ENCODE data around the gene GLRX3. TPM values are rescaled to one million over a fixed set of nuclear protein-coding genes. Genes with fewer than 3 reads are reported as not detected.

Gene GLRX3
- total and polyA plus RNA-seq, 10 of the 15 experiments (the other 5 are each of a cell fraction or from before 2014, with no cell fraction given), result 94.7 to 209 (median 131) TPM

DNA sequence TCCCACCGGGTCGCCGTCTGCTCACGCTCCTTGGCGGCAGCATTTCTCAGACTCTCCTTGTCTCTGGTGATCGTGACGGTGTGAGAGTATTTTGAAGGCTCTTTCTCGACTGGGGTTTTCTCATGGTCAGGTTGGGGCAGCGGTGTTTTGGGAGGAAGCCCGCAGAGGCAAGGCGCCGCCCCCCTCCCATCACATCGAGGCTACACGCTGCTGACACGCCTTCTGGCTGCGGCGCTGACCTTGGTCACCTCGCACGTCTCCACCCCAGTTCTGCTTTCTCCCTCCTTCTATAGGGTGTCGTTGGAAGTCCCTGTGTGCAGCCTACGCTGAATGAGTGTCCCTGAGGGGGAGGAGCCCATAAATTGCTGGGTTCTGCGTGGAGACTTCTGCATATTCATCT is 55.2 kb downstream of the GLRX3 start:
- Histone ChIP-seq H3K36me3 (ENCODE audit: control insufficient read depth in 2 of 2, insufficient read depth in 2 of 2, low read length in 1 of 2) (no peaks in the 10 kb centered on the region; a peak in 1 of 4 replicates), H3K4me2 (ENCODE audit: control insufficient read depth, insufficient read depth) (no peak overlapping the region), H3K4me3 (no peak overlapping the region), H3K4me1 (ENCODE audit: control insufficient read depth, insufficient read depth, low read length) (no peaks in the 10 kb centered on the region), H3K27ac (ENCODE audit: control insufficient read depth, insufficient read depth) (no peak overlapping the region), H3K9me3 (replicated peaks; ENCODE audit: control insufficient read depth, insufficient read depth, low read length) (no peaks in the 10 kb centered on the region), H3K79me2 (ENCODE audit: control insufficient read depth, insufficient read depth, low read length) (no peaks in the 10 kb centered on the region), H3K9ac (ENCODE audit: control insufficient read depth, insufficient read depth, low read length) (no peak overlapping the region), H4K20me1 (ENCODE audit: control insufficient read depth, insufficient read depth) (no peaks in the 10 kb centered on the region), H2AFZ (ENCODE audit: control insufficient read depth, low read depth, low read length) (no peak overlapping the region), H3K27me3 (replicated peaks in 1 of 2; ENCODE audit: control insufficient read depth in 2 of 2, insufficient read depth in 2 of 2, low read length in 1 of 2) (no peaks in the 10 kb centered on the region)
- ChIA-PET SMC1A (ENCODE audit: uncharacterized antibody, unreplicated experiment) (no interaction called here), CTCF (interaction anchor here (0.6 to 1.3 kb wide), 3 partner anchors 9 to 1683 kb away, joined by 3 to 5 read pairs (median 4); no protein-coding TSS in a partner anchor), POLR2A (no interaction called here), RAD21 (ENCODE audit: unreplicated experiment) (no interaction called here)
- in situ Hi-C loops (cut with MboI) (no loop called here), intact Hi-C loops (cut with micrococcal nuclease; ENCODE audit: unreplicated experiment) (loop anchor here (2.0 kb wide), 1 partner anchor 1683 kb away; no protein-coding TSS in a partner anchor)
- FAIRE-seq (no peak), ATAC-seq (no peak), DNase-seq (ENCODE audit: low read depth, low spot score) (no peak)
- TF ChIP-seq, protein P1, sequence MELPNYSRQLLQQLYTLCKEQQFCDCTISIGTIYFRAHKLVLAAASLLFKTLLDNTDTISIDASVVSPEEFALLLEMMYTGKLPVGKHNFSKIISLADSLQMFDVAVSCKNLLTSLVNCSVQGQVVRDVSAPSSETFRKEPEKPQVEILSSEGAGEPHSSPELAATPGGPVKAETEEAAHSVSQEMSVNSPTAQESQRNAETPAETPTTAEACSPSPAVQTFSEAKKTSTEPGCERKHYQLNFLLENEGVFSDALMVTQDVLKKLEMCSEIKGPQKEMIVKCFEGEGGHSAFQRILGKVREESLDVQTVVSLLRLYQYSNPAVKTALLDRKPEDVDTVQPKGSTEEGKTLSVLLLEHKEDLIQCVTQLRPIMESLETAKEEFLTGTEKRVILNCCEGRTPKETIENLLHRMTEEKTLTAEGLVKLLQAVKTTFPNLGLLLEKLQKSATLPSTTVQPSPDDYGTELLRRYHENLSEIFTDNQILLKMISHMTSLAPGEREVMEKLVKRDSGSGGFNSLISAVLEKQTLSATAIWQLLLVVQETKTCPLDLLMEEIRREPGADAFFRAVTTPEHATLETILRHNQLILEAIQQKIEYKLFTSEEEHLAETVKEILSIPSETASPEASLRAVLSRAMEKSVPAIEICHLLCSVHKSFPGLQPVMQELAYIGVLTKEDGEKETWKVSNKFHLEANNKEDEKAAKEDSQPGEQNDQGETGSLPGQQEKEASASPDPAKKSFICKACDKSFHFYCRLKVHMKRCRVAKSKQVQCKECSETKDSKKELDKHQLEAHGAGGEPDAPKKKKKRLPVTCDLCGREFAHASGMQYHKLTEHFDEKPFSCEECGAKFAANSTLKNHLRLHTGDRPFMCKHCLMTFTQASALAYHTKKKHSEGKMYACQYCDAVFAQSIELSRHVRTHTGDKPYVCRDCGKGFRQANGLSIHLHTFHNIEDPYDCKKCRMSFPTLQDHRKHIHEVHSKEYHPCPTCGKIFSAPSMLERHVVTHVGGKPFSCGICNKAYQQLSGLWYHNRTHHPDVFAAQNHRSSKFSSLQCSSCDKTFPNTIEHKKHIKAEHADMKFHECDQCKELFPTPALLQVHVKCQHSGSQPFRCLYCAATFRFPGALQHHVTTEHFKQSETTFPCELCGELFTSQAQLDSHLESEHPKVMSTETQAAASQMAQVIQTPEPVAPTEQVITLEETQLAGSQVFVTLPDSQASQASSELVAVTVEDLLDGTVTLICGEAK (IDR thresholded peaks at IDR 0.05; ENCODE audit: borderline replicate concordance), result no peak
- TF ChIP-seq BRCA1 (IDR thresholded peaks at IDR 0.05; ENCODE audit: low read depth, low read length) (no peak), CBX3 (IDR thresholded peaks at IDR 0.05; ENCODE audit: borderline replicate concordance, low read depth) (no peak)
- TF ChIP-seq, protein P2, sequence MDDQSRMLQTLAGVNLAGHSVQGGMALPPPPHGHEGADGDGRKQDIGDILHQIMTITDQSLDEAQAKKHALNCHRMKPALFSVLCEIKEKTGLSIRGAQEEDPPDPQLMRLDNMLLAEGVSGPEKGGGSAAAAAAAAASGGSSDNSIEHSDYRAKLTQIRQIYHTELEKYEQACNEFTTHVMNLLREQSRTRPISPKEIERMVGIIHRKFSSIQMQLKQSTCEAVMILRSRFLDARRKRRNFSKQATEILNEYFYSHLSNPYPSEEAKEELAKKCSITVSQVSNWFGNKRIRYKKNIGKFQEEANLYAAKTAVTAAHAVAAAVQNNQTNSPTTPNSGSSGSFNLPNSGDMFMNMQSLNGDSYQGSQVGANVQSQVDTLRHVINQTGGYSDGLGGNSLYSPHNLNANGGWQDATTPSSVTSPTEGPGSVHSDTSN (IDR thresholded peaks at IDR 0.05; ENCODE audit: insufficient replicate concordance, low read depth, low read length), result no peak
- WGBS (ENCODE audit: insufficient coverage, insufficient replicate concordance, low lambda C conversion rate, missing lambda C conversion rate), result 94% methylated on average over 21 of the region's 22 CpGs
- BruUV-seq (replicated peaks), result no TSS peak
